IMR-90 (cell line): ENCODE measurements around the gene AGFG1.

Experiments used
- CEBPB ChIP-seq: IDR thresholded peaks from 2 replicates; pipeline ENCODE4 v1.6.1; 2012; ENCODE audit warnings: low read depth, low read length, improper control_type of control experiment
- MAFK ChIP-seq: IDR thresholded peaks from 2 replicates; pipeline ENCODE4 v1.6.1; 2012; ENCODE audit warnings: low read depth, low read length, improper control_type of control experiment
- MAZ ChIP-seq: IDR thresholded peaks from 2 replicates; pipeline ENCODE4 v1.6.1; 2012; ENCODE audit warnings: low read depth, mild to moderate bottlenecking, low read length, improper control_type of control experiment, moderate library complexity, borderline replicate concordance
- MXI1 ChIP-seq: IDR thresholded peaks from 2 replicates; pipeline ENCODE4 v1.6.1; 2012; ENCODE audit warnings: low read depth, mild to moderate bottlenecking, low read length, moderate library complexity, borderline replicate concordance
- POLR2A ChIP-seq: IDR thresholded peaks from 2 replicates; pipeline ENCODE4 v1.6.1; 2012; ENCODE audit warnings: mild to moderate bottlenecking, low read depth, low read length
- RAD21 ChIP-seq: IDR thresholded peaks from 2 replicates; pipeline ENCODE4 v1.6.1; 2012; ENCODE audit warnings: low read length, improper control_type of control experiment
- RCOR1 ChIP-seq: IDR thresholded peaks from 2 replicates; pipeline ENCODE4 v1.6.1; 2012; ENCODE audit warnings: mild to moderate bottlenecking, low read length, improper control_type of control experiment; ENCODE audit not compliant: insufficient replicate concordance
- RFX5 ChIP-seq: IDR thresholded peaks from 2 replicates; pipeline ENCODE4 v1.8.0; 2012; ENCODE audit warnings: low read depth, mild to moderate bottlenecking, low read length, moderate library complexity
- SMC3 ChIP-seq: fragments of 150-350 bp; IDR thresholded peaks from 2 replicates; pipeline ENCODE4 v1.6.1; 2016; ENCODE audit warnings: low read depth, mild to moderate bottlenecking, antibody characterized with exemption, low read length, moderate library complexity
- TF ChIP-seq, protein P1 (sequence below): conservative IDR thresholded peaks from 2 replicates; pipeline ENCODE4 v1.5.1; 2012; ENCODE audit warnings: mild to moderate bottlenecking, low read depth, low read length, improper control_type of control experiment
- TF ChIP-seq, protein P2 (sequence below): fragments of 150-350 bp; IDR thresholded peaks from 2 replicates; pipeline ENCODE4 v1.6.1; 2017; ENCODE audit warnings: mild to moderate bottlenecking, antibody characterized with exemption, low read length, low read depth
- TF ChIP-seq, protein P3 (sequence below): fragments of 150-350 bp; IDR thresholded peaks from 2 replicates; pipeline ENCODE4 v1.6.1; 2016; ENCODE audit warnings: low read depth, mild to moderate bottlenecking, low read length, moderate library complexity, borderline replicate concordance

DNA sequence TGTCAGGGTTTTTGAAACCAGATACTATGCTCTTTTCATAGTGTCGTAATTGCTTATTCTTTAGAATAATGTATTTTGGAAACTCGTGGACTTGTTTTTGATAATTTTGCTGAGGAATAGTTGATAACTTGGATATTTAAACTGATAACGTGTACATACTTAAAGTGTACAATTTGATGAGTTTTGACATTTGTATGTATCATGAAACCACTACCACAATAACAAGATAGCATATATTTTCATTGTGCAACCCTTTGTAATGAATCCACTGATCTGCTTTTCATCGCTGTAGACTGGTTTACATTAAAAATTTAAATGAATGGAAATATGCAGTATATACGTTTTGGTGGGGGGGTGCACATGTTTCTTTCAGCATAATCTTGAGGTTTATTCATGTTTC lies 45.8 kb downstream of the AGFG1 start:
- TF ChIP-seq, protein P1, sequence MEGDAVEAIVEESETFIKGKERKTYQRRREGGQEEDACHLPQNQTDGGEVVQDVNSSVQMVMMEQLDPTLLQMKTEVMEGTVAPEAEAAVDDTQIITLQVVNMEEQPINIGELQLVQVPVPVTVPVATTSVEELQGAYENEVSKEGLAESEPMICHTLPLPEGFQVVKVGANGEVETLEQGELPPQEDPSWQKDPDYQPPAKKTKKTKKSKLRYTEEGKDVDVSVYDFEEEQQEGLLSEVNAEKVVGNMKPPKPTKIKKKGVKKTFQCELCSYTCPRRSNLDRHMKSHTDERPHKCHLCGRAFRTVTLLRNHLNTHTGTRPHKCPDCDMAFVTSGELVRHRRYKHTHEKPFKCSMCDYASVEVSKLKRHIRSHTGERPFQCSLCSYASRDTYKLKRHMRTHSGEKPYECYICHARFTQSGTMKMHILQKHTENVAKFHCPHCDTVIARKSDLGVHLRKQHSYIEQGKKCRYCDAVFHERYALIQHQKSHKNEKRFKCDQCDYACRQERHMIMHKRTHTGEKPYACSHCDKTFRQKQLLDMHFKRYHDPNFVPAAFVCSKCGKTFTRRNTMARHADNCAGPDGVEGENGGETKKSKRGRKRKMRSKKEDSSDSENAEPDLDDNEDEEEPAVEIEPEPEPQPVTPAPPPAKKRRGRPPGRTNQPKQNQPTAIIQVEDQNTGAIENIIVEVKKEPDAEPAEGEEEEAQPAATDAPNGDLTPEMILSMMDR = no peak
- TF ChIP-seq RFX5 (no peak), MAZ (no peak), CEBPB (peak; percentile 52), POLR2A (no peak), MAFK (no peak), MXI1 (no peak), RCOR1 (no peak), SMC3 (no peak), RAD21 (no peak)
- TF ChIP-seq, protein P2, sequence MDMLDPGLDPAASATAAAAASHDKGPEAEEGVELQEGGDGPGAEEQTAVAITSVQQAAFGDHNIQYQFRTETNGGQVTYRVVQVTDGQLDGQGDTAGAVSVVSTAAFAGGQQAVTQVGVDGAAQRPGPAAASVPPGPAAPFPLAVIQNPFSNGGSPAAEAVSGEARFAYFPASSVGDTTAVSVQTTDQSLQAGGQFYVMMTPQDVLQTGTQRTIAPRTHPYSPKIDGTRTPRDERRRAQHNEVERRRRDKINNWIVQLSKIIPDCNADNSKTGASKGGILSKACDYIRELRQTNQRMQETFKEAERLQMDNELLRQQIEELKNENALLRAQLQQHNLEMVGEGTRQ = no peak
- TF ChIP-seq, protein P3, sequence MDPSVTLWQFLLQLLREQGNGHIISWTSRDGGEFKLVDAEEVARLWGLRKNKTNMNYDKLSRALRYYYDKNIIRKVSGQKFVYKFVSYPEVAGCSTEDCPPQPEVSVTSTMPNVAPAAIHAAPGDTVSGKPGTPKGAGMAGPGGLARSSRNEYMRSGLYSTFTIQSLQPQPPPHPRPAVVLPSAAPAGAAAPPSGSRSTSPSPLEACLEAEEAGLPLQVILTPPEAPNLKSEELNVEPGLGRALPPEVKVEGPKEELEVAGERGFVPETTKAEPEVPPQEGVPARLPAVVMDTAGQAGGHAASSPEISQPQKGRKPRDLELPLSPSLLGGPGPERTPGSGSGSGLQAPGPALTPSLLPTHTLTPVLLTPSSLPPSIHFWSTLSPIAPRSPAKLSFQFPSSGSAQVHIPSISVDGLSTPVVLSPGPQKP = no peak
